NK-92 (cell line): Measurements from ENCODE around the gene SMTNL1.

Experiments used
- DNase-seq: peaks from one replicate; lab custom pipeline; 2025; ENCODE audit not compliant: unreplicated experiment; lab: John Stamatoyannopoulos, UW

The SMTNL1 gene

DNA sequence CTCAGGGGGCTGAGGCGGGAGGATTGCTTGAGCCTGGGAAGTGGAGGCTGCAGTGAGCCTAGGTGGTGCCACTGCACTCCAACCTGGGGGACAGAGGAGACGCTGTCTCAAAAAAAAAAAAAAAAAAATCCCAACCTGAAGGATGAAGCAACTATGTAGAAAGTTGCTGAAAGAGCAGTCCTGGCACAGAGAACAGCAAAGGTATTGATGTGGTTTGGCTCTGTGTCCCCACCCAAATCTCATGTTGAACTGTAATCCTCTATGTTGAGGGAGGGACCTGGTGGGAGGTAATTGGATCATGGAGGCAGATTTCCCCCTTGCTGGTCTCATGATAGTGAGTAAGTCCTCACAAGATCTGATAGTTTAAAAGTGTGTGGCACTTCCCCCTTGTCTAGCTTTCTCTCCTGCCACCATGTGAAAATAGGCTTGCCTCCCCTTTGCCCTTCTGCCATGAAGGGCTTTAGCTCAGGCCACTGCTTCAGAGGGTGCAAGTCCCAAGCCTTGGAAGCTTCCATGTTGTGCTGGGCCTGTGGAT is 49.4 kb downstream of the SMTNL1 start:
- no peak for DNase-seq

DNA sequence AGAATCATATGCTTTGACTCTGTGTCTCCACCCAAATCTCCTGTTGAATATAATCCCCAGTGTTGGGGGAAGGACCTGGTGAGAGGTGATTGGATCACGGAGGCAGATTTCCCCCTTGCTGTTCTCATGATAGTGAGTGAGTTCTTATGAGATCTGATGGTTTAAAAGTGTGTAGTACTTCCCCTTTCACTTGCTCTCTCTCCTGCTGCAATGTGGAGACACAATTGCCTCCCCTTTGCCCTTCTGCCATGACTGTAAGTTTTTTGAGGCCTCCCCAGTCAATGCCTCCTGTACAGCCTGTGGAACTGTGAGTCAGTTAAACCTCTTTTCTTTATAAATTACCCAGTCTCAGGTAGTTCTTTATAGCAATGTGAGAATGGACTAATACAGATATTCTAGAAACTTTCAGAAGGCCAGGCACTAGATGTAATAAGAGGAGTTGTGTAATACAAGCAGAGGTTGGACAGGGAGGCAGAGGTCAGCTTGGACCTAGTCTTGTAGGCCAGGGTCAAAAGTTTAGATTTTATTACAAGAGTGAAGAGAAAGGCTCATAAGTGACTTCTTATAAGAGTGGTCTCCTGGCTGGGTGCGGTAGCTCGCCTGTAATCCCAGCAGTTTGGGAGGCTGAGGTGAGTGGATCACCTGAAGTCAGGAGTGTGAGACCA is 50.8 kb downstream of the SMTNL1 start:
- DNase-seq: no peak

GRCh38 chr11:57596266-57596885 is 59.0 kb downstream of the SMTNL1 start:
- DNase-seq: no peak

DNA sequence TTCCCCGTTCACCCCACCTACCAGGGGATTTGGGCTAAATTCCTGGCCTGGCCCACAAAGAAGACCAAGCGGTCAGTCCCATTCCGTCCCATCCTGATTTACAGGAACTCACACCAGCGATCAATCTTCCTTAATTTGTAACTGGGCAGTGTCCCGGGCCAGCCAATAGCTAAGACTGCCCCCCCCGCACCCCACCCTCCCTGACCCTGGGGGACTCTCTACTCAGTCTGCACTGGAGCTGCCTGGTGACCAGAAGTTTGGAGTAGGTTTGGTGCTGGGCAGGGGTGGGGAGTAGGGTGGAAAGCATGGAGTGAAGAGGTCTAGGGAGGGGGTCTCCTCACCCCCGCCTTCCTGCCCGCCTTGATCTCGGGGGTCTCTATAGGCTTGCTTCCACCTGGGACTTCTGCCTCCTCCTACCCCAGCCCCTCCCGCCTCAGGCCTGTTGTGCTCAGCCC is 60.1 kb downstream of the SMTNL1 start, which contains the start of gene SERPING1:
SERPING1 (plus strand) TSS at position 225 of the 455 bp plus-strand sequence. CDS start 586 bp downstream, outside the sequence.
- no peak for DNase-seq

- DNase-seq: no peak
These were observed 60.8 kb downstream of the SMTNL1 start for GRCh38 chr11:57597916-57598830.

- no peak for DNase-seq
These were observed 61.4 kb downstream of the SMTNL1 start for GRCh38 chr11:57598831-57599155.

GRCh38 chr11:57599381-57599780 is 62.0 kb downstream of the SMTNL1 start:
- DNase-seq: no peak
